Fibroblast of skin of back (primary cell): Measurements from ENCODE around the gene SAMD10.
"Not testable (repeated sequence)": the region's sequence is repeated elsewhere in the genome, so short reads cannot be mapped to it uniquely, and the experiment has no call there.

Source experiments
- DNase-seq: peaks from one replicate; pipeline ENCODE4 v3.0.0-alpha.2; 2013

The SAMD10 gene

GRCh38 chr20:64001607-64002011 lies 22.2 kb upstream of the SAMD10 start:
- no peak for DNase-seq

DNA sequence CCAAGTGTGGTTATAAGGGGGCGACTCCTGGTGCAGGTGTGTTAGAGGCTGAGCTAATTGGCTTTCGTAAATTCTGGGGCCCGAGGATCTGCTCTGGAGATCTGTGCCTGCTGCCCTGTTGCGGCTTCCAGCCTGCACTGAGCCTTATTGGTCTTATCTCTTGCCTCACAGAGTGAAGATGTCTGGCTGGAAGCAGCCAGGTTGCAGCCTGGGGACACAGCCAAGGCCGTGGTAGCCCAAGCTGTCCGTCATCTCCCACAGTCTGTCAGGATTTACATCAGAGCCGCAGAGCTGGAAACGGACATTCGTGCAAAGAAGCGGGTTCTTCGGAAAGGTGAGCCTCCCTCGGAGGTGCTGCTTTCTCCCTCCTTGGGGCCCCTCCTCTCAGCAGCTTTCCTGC lies 21.5 kb upstream of the SAMD10 start:
- no peak for DNase-seq

GRCh38 chr20:63982937-63983336 lies 3.5 kb upstream of the SAMD10 start:
- DNase-seq, result no peak

GRCh38 chr20:63980806-63981728 lies 1.6 kb upstream of the SAMD10 start, which contains the start of gene PRPF6:
TSS of gene PRPF6 (plus strand) at chr20:63981132. CDS start at chr20:63981246, 114 bp downstream.
- DNase-seq, result peak; percentile 96

DNA sequence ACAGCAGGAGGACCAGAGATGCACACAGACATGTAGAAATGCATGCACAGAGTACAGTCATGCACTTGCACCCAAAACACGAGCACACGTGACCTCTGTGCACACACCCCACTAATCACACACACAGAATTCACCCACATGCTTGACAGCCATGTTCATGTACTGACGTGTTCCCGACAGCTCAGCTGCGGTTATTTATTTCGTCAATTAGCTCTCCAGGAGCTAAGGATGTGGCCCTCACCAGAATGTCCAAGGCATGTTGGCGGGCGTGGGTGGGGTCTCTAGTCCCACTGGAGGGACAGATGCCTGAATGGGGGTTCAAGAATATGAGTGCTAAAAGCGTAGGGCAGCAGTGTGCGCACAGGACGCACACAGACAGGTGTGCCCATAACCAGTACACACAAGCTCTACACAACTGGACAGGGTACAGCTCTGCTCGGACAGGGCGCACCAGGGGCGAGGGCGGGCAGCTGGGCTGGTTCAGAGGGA lies 919 bp upstream of the SAMD10 start:
- no peak for DNase-seq

DNA sequence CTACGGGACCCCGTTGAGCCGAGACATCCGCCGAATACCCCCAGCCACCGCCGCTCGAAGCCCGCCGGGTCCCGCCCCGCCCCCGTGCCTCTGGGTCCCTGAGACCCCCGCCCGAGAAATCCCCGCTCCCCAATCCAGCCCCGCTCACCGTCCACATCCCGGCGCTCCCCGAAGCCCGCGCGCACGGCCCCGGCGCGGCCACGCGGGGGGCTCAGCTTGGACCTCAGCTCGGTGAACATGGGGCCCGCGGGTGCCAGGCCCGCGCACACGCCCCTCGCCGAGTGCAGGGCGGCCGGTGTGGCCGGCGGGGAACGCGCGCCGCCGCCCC lies 249 bp downstream of the SAMD10 start:
- no peak for DNase-seq

GRCh38 chr20:63978319-63979228 lies 868 bp downstream of the SAMD10 start:
- peak; percentile 37 for DNase-seq

DNA sequence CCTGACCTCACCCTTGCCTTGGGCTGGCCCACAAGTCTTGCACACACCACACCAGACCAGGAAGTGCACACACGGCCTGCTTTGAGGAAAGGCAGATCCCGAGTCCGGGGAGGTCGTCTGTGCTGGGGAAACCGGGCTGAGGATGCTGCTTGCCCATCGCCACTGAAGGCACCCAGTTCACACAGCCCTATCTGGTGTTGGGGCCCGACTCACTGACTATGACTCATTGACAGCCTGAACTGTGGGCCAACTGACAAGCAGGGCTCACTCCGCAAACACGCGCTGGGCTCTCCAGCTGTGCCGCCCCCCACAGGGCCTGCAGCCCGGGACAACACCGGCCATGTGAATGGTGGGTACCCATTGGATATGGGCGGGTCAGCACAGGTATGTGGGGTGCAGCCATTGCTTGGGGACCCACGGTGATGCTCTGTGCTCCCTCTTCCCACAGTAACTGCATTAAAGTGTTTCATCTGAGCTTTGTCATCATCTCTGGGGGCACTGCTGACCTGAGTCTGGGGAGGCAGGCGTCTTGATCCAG lies 1.6 kb downstream of the SAMD10 start:
- DNase-seq, result peak; percentile 80

GRCh38 chr20:63976980-63977738 lies 2.3 kb downstream of the SAMD10 start:
- DNase-seq, result no peak

DNA sequence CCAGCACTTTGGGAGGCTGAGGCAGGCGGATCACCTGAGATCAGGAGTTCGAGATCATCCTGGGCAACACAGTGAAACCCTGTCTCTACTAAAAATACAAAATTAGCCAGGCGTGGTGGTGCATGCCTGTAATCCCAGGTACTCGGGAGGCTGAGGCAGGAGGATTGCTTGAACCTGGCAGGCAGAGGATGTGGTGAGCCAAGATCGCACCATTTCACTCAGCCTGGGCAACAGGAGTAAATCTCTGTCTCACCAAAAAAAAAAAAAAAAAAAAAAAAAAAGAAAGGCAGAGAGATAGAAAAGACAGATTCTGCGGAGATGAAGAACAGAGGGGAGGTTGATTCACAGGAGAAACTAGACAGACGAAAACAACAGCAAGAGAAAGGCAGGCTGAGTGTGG lies 2.9 kb downstream of the SAMD10 start:
- not testable (repeated sequence) for DNase-seq

DNA sequence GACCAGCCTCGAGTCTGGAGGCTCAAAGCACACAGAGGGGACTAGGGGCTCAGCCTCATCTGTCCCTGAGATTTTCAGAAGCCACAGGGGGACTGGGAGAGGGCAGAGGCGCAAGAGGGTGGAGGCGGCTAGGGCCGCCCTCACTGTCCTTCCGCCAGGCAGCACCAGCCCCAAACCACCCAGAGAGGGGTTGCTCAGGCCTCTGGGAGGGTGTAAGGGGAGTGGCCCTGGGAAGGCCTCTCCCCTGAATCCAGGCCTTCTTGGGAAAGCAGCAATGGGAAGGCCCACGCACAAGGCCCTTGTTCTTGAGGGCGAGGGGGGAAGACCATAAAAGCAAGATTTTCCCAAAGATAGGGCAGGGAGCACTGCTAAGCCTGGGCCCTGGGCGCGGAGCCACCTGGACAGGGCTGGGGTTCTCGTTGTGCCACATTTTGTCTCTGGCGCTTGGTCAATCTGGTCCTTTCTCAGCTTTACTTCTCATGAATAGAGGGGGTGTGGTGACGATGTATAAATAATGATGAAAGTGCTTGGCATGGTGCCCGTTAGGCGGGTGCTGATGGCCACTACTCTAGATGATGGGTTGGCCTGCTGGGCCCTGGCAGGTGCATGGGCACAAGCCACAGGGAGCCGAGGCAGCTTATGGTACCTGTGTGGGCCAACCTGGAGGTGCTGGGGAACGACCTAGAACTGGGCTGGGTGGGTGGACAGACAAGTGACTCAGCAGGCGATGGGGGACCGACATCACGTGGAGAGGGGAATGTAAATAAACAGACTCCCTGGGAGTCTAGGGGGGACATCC lies 4.8 kb downstream of the SAMD10 start:
- DNase-seq, result no peak

- DNase-seq, result peak; percentile 79
Measured at GRCh38 chr20:63973636-63974401, 5.6 kb downstream of the SAMD10 start.

DNA sequence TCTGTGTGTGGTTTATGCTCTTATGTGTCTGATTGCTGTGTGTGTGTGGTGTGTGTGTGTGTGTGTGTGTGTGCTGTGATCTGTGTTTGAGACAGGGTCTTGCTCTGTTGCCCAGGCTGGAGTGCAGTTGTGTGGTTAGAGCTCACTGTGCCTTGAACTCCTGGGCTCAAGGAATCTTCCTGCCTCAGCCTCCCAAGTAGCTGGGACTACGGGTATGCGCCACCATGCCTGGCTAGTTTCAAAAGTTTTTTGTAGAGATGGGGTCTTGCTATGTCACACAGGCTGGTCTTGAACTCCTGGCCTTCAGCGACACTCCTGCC lies 6.3 kb downstream of the SAMD10 start:
- no peak for DNase-seq

DNA sequence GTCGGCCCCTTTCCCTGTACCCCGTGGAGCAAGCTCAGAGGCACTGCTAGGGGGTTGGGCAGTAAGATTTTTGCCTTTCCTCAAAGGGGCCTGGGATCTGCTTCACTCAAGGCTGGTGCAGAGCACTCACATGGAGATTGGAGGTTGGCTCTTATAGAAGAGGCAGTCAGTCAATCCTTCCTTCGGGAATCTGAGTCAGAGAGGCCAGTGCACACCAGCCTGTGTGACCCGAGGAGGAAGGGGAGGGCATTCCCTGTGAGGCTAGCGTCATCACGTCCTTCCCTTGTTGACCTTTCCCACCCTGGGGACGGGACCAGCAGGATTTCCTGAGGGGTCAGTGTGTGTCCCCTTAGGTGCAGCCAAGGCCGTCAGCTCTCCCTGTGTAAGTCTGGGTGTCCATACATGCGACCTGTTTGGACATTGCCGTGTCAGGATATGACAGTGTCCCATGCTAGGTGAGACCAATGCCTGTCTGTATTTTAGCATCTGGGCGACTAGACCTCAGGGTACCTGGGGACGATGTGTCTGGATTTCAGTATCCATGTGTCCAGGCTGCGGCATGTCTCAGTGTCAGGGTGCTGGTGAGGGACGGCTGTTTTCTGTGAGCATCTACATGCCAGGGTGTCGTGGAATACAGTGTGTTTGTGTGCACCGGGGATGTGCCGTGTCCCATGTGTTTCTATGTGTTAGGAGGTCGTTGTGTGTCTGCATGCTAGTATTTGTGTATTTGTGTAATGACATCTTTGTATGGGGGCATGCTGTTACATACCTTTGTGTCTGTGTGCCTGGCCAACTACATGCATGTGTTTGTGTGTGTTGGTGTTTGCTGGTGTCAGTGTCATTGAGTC lies 6.9 kb downstream of the SAMD10 start:
- no peak for DNase-seq

- not testable (repeated sequence) for DNase-seq
Measured at GRCh38 chr20:63971960-63972311, 7.5 kb downstream of the SAMD10 start.

GRCh38 chr20:63970714-63971431 lies 8.6 kb downstream of the SAMD10 start:
- no peak for DNase-seq

DNA sequence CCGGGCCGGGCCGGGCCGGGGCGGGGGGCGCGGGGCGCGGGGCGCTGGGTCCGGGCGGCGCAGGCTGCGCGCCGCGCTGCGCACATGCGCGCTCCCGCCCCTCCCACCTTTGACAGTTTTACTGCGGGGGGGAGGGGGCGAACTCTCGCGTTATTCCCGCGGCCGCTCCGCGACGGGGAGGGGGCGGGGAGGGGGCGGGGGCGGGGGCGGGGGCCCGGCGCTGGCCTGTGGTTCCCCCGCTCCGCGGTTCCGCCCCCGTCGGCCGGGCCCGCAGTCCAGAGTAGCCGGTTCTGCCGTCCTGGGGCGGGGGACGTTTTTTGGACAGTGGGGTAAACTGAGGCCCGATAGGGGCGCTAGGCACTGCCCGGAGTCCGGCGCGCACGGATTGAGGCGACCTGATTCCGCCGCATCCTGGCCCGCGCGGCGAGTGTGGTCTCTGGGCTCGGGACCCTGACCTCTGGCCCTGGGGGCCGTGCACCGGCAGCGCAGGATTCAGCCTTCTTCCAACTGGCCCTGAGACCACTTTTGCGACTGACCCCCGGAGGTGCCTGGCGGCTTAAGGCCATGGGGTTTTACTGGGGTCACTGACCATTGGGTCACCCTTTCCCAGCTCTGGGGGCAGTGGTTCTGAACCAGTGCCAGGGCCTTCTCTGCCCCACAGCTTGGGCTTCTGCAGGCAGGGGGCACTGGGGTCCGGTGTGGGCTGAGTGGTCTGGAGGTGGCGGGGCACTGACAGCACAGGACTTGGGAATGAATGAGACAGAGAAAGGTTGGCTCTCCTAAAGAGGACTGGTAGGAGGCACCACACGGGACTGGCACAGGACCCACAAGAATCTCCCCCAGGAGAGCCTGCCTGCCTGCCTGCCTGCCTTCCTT lies 9.4 kb downstream of the SAMD10 start, which contains the start of gene ZNF512B:
TSS of gene ZNF512B (minus strand) at position 93 of the 876 bp plus-strand sequence. CDS start 1,980 bp downstream, outside the sequence.
- DNase-seq, result peak; percentile 70
